Left kidney (tissue), 2 donors: ENCODE data around the gene GCFC2. TPM values are rescaled to one million over a fixed set of nuclear protein-coding genes. Genes with fewer than 3 reads are reported as not detected.

Experiments used
- DNase-seq: peaks from one replicate; pipeline ENCODE4 v3.0.0-alpha.2; 2013
- polyA plus RNA-seq: library from polyadenylated mRNA; unstranded; fragments of 120-200 nt; gene quantifications from one replicate; pipeline ENCODE4 v1.2.1, GENCODE V29; 2013; ENCODE audit not compliant: insufficient read length

GCFC2 gene
- polyA plus RNA-seq, 1 donor: 60.7 TPM

DNA sequence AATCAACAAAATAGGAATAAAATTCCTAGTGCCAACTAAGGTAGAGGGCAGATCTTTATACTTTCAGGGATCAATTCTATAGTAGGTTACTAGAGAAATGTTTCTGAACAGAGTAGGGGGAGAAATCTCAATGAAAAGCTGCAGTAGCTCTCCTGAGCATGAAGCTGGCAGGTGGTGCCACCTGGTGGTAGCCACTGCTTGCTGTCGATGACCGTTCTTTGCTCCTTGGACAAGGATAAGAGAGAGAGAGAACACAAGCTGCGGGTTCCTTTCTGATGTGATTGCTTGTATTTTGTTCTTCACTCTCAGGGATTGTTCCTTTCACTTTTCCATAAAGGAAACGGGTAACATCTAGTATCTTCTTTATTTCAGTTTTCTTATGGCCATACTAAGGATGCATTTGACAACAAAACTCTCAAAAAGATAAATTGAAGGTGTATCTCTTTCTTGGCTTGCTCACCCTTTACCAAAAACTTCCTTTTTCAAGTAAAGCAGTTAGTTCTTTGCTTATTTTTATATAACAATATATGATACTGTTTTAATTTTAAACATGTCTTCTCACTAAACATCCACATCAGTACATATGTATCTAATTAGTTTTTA, 82.7 kb downstream of the GCFC2 start:
- peak; percentile 80 for DNase-seq

DNA sequence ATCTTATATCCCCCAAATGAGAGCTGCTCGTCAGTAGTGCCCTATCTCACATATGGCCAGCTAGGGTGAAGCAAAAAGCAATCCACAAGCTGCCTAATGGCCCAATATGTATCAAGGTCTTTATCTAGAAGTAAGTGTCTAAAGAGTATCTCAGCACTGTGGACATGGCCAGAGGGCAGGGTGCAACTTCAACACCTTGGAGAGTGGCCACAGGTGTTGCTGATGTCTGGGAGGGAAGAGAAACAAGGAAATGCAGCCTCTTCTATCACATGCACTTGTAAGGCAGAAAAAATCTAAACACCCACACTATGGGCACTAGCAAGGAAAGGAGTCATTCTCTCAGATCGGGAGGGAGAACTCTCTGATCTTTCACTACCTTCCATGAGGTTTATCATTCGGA, 87.8 kb downstream of the GCFC2 start:
- no peak for DNase-seq

DNA sequence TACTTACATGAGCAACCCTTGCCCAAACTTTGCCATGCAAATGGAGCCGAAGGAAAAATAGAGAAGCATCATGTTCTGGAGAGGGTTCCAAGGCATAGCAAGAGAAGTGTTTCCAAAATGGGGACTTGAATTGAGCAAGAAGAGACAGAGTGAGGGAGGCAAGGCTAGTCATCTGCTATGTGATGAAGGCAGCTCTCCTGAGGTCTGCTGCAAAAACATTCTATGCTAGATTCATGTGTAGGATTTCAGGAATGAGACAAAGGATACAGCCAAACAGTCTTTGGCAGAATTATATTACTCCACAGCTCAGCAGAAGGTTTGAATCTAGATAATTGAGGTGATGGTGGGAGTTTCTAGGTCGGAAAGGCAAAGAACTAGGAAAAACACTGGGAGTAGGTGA, 88.2 kb downstream of the GCFC2 start:
- no peak for DNase-seq

GRCh38 chr2:75621228-75621627, 89.5 kb downstream of the GCFC2 start:
- no peak for DNase-seq

GRCh38 chr2:75619956-75620740, 90.6 kb downstream of the GCFC2 start:
- DNase-seq: no peak

DNA sequence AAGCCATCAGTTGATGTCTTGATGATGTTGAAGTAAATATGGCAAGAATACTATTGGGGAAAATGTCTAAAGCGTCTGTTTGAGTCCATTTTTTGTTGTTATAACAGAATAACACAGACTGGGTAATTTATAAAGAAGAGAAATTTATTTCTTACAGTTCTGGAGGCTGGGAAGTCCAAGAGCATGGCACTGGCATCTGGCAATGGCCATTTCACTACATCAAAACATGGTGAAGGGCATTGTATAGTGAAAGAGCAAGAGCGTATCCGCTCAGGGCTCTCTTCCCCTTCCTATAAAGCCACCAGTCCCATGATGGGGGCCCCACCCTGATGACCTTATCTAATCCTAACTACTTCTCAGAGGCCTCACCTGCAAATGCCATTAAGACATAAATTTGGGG, 93.8 kb downstream of the GCFC2 start:
- DNase-seq: no peak

GRCh38 chr2:75616406-75616805, 94.3 kb downstream of the GCFC2 start:
- DNase-seq: no peak

DNA sequence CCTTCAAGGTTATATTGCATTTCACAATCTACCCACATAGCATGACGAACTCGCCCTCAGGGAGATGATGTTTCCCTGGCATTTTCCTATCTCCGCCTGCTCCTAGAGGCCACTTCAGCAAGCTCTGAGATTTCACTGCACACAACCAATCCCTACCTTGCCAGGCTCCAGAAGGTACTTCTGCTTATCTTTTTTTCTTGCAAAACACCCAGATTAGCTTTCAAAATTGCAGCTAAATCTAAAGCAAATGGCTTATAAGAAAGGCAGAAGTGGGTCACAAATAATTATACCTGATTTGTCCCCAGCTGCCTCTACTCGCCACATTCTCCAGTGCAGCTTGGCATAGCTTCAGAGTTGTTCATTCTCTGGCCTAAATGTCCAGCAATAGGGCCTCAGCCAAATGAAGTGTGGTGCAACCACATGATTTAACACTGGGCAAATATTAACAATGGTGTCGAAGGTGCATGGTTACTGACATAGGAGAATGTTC, 96.5 kb downstream of the GCFC2 start:
- no peak for DNase-seq

GRCh38 chr2:75612862-75613243, 97.9 kb downstream of the GCFC2 start:
- no peak for DNase-seq

Other genes starting within 250 kb of the GCFC2 start
- gene EVA1A, start 150.0 kb downstream of the GCFC2 start, polyA plus RNA-seq: 12.9 TPM
- 72.6 TPM for gene MRPL19, start 64.1 kb downstream of the GCFC2 start, polyA plus RNA-seq